ENCODE results near the gene SYCE1.
"Not testable (repeated sequence)": the region's sequence is repeated elsewhere in the genome, so short reads cannot be mapped to it uniquely, and the experiment has no call there.

Gene SYCE1

DNA sequence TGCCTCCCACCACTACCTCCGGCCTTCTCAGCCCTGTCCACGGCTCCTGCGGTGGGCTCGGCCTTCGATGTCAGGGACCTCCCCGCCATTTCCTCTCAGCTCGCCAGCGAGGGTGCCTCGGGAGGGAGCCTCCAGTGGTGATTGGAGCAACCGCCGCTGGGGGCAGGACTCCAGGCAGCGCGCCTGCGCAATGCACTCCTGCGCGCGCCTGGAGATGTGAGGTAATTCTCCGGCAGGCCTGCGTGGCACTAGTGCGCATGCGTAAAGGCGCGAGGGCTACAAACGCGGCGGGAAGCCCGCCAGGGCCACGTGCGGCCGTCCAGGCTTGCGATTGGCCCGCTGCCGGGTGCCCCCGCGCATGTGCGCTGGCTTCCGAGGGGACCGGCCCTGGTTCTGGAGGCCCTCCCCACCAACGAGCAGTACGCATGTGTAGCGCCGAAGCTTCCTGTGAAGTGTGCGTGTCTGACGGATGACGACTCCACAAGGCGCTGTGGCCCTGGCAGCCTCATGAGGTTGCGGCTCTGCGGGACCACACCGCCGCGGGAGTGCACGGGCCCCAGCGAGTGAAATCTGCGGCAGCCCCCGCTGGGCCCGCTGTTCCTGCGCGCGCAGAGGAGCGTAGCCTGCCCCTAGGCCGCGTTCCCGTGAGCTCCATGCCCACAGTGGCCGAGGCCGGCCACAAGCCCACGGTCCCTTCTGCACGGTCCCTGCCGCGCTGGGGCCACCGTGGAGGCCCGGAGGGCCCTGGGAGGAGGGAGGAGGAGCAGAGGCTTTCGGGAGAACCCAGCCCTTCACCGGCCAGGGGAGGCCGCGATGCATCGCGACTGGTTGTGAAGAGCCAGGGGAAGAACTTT, at the start of gene SYCE1:
SYCE1 (minus strand) TSS at position 143 of the 854 bp plus-strand sequence; CDS start at position 89, 54 bp downstream.
- DNase-seq, result no peak

DNA sequence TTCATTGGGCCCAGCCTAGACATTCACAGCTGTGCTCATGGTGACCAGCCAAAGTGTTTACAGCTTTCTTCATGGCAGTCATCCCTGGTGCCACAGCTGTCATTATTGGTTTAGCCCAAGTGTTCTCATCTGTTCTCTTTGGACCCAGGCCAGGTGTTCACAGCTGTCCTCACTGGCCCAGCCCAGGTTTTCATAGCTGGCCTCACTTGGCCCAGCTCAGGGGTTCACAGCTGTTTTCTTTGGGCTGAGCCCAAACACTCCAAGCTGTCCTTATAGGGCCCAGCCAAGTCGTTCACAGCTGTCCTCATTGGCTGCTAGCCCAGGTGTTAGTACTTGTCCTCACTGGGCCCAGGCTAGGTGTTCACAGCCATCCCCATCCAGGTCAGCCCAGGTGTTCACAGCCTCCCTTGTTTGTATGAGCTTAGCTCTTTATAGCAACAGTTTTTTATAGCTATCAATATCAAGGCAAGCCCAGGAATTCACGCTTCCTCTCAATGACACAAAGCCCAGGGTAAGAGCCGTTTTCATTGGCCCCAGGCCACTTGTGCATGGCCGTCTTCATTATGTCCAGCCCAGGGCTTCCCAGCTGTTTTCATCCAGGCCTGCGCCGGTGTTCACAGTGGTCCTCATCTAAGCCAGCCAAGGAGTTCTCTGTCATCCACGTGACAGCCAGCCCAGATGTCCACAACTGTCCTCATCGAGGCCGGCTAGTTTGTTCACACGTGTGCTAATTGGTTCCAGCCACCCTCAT, 49.6 kb upstream of the SYCE1 start:
- no peak for DNase-seq

DNA sequence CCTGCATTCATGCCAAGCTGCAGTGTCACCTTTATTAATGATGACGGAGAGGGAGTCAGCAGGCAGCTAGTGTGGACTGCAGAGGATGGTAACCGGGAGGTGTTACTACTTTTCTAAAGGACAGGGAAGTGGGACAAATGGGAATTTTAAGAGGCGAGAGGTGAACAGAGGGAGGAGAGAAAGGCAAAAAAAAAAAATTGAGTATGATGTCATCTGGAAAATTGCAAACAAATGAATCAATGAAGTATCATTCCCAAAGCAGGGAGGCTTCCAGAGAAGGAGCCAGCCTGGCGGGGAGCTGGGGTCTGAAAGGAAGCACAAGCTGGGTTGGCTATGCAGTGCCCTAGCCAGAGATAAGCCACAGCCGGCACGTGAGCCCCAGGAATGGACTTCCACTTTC, 48.3 kb upstream of the SYCE1 start:
- DNase-seq, result no peak

GRCh38 chr10:133611079-133611478, 45.7 kb upstream of the SYCE1 start:
- DNase-seq, result no peak

DNA sequence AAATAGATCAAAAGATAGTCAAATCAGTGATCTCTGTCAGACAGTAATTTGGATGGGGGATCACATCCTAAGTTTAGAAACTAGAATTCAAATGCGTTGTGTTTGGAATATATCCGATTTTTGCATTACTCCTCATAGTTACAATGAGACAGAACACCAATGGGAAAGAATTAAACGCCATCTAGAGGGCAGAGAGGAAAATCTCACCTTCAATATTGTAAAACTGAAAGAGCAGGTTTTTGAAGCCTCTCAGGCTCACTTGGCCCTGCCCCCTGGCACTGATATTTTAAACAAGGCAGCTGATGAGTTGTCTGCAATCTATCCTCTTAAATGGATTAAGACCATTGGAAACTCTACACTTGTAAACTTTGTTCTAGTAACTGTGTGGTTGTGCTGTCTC, 43.5 kb upstream of the SYCE1 start:
- no peak for DNase-seq

DNA sequence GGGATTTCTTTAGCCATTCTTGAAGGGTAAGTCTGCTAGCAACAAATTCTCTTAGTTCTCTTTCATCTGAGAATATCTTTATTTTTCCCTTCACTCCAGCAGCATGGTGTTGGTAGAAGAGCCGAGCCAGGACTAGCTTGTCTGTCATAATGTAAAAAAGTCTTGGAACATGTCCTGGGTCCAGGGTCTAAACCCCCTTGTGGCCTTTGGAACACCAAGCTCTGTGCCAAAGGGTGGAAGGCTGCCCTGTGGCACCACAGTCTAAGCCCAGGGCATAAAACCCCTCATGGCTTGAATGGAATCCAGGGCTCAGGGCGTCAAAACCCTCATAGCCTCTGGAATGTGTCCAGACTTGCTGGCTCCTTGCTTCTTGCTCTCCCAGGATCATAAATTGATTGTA, 38.1 kb upstream of the SYCE1 start:
- not testable (repeated sequence) for DNase-seq

GRCh38 chr10:133600657-133601056, 35.3 kb upstream of the SYCE1 start:
- DNase-seq, result no peak

DNA sequence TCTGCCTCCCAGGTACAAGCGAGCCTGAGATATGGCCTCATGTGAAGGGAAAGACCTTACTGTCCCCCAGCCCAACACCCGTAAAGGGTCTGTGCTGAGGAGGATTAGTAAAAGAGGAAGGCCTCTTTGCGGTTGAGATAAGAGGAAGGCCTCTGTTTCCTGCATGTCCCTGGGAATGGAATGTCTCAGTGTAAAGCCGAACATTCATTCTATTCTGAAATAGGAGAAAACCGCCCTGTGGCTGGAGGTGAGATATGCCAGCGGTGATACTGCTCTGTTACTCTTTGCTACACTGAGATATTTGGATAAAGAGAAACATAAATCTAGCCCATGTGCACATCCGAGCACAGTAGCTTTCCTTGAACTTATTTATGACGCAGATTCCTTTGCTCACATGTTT, 34.5 kb upstream of the SYCE1 start:
- DNase-seq, result not testable (repeated sequence)

DNA sequence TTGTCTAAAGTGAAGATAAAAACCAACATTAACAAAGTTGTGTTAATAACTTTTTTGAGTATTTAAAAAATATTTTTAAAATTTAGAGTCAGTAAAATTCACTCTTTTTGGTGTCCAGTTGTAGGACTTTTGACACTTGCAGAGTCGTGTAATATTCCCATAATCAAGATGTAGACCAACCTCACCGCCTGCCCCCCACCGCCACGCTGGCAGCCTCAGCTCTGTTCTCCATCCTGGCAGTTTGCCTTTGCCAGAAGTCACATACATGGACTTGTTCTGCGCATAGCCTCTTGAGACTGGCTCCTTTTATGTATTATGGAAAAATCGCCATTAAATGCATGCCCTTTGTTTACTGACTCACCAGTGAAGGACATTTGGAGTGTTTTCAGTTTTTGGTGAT, 27.3 kb upstream of the SYCE1 start:
- DNase-seq, result no peak

GRCh38 chr10:133590970-133591359, 25.6 kb upstream of the SYCE1 start:
- no peak for DNase-seq

GRCh38 chr10:133590226-133590969, 25.0 kb upstream of the SYCE1 start:
- no peak for DNase-seq

DNA sequence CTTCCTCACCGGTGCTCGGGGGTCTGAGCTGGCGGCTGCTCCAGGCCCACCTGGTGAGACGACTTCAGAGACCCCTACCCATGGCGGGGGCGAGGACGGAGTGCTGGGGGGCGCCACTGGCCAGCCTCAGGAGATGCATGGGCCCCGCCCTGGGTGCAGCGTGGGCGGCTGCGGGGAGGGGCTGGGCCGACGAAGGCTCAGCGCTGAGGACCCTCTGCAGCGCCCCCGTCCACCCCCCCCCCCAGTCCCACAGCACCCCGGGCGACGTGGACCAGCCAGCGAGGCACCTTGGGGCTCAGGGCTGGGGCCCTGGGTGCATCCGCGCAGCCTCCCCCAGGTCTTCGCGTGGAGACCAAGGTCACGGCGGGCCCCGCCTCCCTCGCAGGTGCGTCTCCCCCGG, 11.7 kb upstream of the SYCE1 start:
- not testable (repeated sequence) for DNase-seq

- DNase-seq, result not testable (repeated sequence)
Measured at GRCh38 chr10:133573460-133573859, 8.1 kb upstream of the SYCE1 start.

- not testable (repeated sequence) for DNase-seq
Measured at GRCh38 chr10:133572055-133572454, 6.7 kb upstream of the SYCE1 start.

DNA sequence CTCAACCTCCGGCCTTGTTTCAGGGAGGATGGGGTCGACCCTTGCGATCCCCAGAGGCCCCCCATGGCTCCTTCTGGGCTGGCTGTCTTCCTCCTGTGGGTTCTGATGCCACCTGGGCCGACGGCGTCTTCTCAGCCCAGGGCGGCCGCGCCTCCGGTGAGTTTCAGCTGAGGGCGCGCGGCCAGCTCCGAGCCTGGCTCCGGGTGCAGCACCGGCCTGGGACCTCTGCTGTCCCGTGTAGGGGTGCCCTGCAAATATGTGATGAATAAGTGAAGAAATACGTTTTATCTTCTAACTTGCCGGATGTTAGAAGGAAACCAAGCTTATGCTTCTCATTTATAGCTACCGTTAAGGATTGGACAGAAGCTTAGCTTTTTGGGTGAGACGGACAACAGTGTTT, 4.4 kb upstream of the SYCE1 start:
- DNase-seq, result not testable (repeated sequence)

GRCh38 chr10:133568831-133569527, 3.6 kb upstream of the SYCE1 start:
- not testable (repeated sequence) for DNase-seq

- no peak for DNase-seq
Measured at GRCh38 chr10:133568287-133568614, 2.9 kb upstream of the SYCE1 start.

DNA sequence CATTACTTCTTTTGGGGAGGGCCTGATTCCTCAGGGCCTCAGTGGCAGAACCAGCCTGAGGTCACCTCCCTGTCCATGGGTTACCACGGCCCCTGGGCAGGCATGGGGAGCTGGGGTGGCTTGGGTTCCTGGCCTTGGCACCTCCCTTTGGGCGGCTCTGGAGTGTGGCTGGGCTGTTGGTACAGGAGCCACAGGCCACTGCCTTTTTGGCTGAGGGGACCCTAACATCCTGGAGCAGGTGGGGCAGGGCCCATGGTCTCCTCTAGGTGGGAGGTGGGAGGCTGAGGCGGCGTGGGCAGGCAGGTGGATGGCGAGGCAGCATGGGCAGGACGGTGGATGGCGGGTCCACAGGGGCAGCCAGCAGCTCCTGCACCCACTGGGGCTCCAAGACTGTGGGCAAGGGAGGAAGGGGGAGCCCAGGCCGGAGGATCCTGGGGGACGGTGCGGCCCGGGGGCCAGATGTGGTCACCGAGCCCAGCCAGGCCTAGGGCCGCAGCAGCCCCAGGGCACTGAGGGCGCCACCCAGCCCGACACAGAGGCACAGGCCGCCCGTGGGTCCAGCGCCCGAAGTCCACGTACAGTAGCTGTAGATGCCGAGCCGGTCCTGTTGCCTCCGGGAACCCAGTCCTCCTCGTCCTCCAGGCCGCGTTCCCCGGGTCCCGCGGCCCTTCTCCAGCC, 2.4 kb upstream of the SYCE1 start:
- DNase-seq, result no peak

DNA sequence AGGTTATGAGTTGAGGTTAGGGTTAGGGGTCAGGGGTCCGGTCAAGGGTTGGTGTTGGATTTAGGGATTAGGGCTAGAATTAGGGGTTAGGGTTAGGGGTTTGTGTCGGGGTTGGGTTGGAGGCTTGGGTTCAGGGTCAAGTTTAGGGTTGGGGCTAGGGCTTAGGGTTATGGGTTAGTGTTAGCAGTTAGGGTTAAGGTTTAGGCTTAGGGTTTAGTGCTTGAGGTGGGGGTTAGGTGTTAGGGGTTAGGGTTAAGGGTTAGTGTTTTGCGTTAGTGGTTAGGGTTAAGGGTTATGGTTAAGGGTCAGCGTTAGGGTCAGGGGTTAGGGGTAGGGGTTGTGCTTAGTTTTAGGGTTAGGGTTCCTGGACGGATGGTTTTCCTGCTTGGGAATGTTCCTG, 1.7 kb upstream of the SYCE1 start:
- DNase-seq, result no peak

DNA sequence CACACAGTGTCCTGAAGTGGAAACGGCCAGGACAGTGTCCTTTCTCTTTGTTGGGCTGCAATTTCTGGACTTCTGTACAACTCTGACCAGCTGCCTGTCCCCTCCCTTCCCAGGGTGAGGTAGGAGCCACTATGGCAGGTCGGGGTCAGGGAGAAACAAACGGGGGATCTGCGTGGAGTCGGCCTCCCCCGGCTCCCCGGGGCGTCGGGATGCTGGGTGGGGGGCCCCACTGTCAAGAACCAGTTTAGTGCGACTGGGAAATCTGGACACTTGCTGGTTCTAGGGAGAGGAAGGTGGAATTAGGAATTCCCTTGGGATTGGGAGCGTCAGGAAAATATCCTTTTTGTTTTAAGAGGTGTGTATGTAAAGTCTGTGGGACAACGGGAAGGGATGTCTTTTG, 567 bp downstream of the SYCE1 start:
- no peak for DNase-seq

- no peak for DNase-seq
Measured at GRCh38 chr10:133559216-133559615, 6.2 kb downstream of the SYCE1 start.

DNA sequence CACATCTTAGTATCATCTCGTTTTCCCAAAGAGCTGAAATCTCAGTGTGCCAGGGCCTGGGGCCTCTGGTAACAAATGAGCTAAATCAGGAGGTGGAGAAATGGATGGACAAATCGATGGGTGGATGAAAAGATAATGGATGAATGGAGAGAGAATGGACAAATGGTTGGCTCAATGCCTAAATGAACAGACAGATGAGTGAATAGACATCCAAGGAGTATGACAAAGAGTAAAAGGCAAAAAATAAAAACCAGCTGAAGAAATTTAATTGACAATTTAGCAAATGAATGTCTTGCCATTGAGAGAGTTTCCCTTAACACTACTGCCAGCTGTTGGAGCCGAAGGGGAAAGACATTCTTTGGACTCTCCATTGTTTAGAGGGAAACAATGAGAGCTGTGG, 8.0 kb downstream of the SYCE1 start:
- DNase-seq, result no peak
